AG04450 (cell line): Measurements from ENCODE around the gene DPP6. TPM values are rescaled to one million over a fixed set of nuclear protein-coding genes. Genes with fewer than 3 reads are reported as not detected.

Experiments used
- CTCF ChIA-PET: fragments of 300-600, 350-600 bp; formaldehyde crosslinking; extraction: SDS; loops from one replicate; lab custom pipeline; 2022; ENCODE audit warnings: antibody characterized with exemption, inconsistent platforms; lab: Charles Lee
- POLR2A ChIA-PET: fragments of 350-600 bp; formaldehyde crosslinking; extraction: SDS; loops from one replicate; lab custom pipeline; 2021; ENCODE audit warnings: antibody characterized with exemption, inconsistent platforms; lab: Yijun Ruan, JAX
- DNase-seq: peaks from one replicate; pipeline ENCODE4 v3.0.0-alpha.2; 2011; ENCODE audit warnings: low read depth, low spot score
- H3K27ac ChIP-seq: one replicate; pipeline ENCODE4 v1.5.1; 2012; ENCODE audit warnings: low read depth, low read length, control low read depth
- H3K27me3 ChIP-seq: one replicate; pipeline ENCODE4 v1.6.0; 2012; ENCODE audit warnings: low read length; ENCODE audit not compliant: control insufficient read depth, insufficient read depth
- H3K4me3 ChIP-seq: 2 replicates; pipeline ENCODE4 v1.5.1; 2011; ENCODE audit warnings: mild to moderate bottlenecking, low read depth, low read length, control low read depth
- H3K9me3 ChIP-seq: 2 replicates; pipeline ENCODE4 v1.5.1; 2012; ENCODE audit warnings: low read length; ENCODE audit not compliant: control insufficient read depth, insufficient read depth
- CTCF ChIP-seq: IDR thresholded peaks from 2 replicates; pipeline ENCODE4 v1.5.1; 2011; ENCODE audit warnings: low read depth, low read length, control low read depth, inconsistent platforms
- polyA plus RNA-seq: library from polyadenylated mRNA; depleted of rRNA; stranded (reverse); fragments of >200 nt; gene quantifications from 2 replicates; pipeline ENCODE4 v1.2.3, GENCODE V29; 2011

Gene DPP6
- polyA plus RNA-seq, 1 experiment = not detected

GRCh38 chr7:154647625-154648024 is 595.4 kb downstream of the DPP6 start:
- TF ChIP-seq CTCF = no peak
- Histone ChIP-seq H3K27me3 (no peaks in the 10 kb centered on the region), H3K9me3 (peaks cover 65% of the 10 kb centered on the region), H3K4me3 (no peak overlapping the region), H3K27ac (no peak overlapping the region)
- POLR2A ChIA-PET = no interaction called here
- no peak for DNase-seq
- CTCF ChIA-PET = no interaction called here

- ChIA-PET POLR2A (no interaction called here), CTCF (no interaction called here)
Observed at GRCh38 chr7:154649015-154649414, 596.8 kb downstream of the DPP6 start.

GRCh38 chr7:154649434-154649833 is 597.2 kb downstream of the DPP6 start:
- TF ChIP-seq CTCF = no peak
- no peak overlapping the region for H3K4me3 ChIP-seq
- POLR2A ChIA-PET = no interaction called here
- CTCF ChIA-PET = no interaction called here
- no peak for DNase-seq
- no peak overlapping the region for H3K27ac ChIP-seq
- H3K27me3 ChIP-seq = no peaks in the 10 kb centered on the region
- peaks cover 65% of the 10 kb centered on the region for H3K9me3 ChIP-seq

More at GRCh38 chr7:154649015-154649414, 596.8 kb downstream of the DPP6 start:
- TF ChIP-seq CTCF = no peak
- no peak for DNase-seq
- Histone ChIP-seq H3K27me3 (no peaks in the 10 kb centered on the region), H3K9me3 (peaks cover 69% of the 10 kb centered on the region), H3K27ac (no peak overlapping the region), H3K4me3 (no peak overlapping the region)

GRCh38 chr7:154650275-154650674 is 598.1 kb downstream of the DPP6 start:
- no peak for DNase-seq
- CTCF ChIA-PET = no interaction called here
- Histone ChIP-seq H3K27me3 (no peaks in the 10 kb centered on the region), H3K9me3 (peaks cover 57% of the 10 kb centered on the region), H3K27ac (no peak overlapping the region), H3K4me3 (no peak overlapping the region)
- TF ChIP-seq CTCF = no peak
- POLR2A ChIA-PET = no interaction called here

GRCh38 chr7:154651501-154651900 is 599.3 kb downstream of the DPP6 start:
- no peak for TF ChIP-seq CTCF
- CTCF ChIA-PET = no interaction called here
- peaks cover 63% of the 10 kb centered on the region for H3K9me3 ChIP-seq
- DNase-seq = no peak
- no peak overlapping the region for H3K27ac ChIP-seq
- no peaks in the 10 kb centered on the region for H3K27me3 ChIP-seq
- no peak overlapping the region for H3K4me3 ChIP-seq
- POLR2A ChIA-PET = no interaction called here
